AML-193 (cell line): Measurements from ENCODE around the gene RPS19BP1.

Experiments used
- DNase-seq, 2 experiments: peaks; one replicate each; lab custom pipeline; 2025; lab: John Stamatoyannopoulos, UW

Gene RPS19BP1

GRCh38 chr22:39490966-39491680 is 41.4 kb downstream of the RPS19BP1 start:
- no peak for DNase-seq

DNA sequence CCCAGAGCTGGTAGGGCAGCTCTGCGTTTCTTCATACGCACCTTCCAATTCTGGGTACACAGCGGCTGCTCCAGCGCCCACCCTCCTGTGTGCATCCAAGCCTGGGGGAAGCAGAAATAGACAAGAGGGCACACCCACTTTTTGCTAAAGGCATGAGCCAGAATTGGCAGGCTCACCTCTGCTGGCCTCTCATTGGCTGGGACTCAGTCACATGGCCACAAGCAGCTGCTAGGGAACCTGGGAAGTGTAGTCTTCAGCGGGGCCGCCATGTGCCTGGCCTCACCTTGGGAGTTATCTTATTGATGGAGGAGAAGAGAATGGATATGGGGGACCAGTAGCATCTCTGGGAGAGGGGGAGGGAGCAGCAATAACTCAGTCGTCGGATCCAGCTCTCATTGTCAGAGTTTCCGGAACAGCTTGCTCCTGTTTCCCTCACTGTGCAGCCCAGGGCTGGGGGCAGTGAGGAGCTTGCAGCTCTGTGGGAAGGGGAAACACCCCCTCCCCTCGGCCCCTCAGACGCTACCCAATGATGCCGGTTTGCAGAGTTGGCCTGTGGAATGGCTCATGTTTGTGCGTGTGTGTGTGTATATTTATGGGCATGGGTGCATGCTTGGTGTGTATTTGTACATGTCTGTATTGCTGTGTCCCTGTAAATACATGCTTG is 42.3 kb downstream of the RPS19BP1 start:
- peak; percentile 51 to 52 for DNase-seq

DNA sequence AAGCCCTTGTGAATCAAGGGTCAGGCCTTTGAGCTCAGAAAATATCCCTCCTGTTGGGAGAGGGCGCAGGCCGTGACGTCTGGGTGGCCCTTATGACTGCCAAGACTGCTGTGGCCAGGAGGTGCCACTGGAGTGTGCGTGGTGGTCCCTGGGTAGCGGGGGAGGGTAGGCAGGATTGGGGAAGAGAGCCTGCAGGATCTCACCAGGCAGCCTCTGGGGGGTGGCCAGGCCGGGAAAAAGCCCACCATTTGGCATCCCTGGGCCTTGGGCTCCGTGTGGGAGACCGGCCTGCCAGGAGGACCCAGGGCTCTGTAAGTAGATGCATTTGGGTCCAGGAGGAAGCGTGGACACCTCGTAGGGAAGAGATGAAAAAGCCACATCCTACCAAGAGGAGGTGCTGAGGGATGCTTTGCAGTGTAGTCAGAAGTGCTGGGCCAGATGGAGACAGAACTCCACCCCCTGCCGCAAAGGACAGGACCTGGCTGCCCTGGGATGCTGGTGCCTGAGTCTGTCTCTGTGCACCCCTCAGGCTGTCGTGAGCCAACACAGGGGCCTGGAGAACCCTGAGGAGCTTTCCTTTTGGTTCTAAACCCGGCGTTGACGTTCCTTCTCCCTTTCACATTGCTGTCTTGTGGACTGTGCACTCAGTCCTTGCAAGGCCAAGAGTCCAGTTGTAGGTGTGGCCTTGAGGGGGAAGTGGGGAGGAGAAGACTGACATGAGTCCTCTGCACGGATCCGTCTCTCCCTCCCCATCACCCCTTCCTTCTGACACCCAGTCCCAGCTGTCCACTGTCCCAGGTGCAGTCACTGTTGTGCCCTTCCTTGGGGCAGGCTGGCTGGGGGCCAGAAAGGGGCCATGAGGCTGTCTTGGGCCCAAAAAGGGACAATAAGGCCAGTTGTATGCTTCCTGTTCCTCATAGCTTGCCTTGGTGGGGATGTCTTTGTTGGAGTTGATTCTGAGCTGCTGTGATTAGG is 43.2 kb downstream of the RPS19BP1 start:
- no peak for DNase-seq

GRCh38 chr22:39488563-39489083 is 43.9 kb downstream of the RPS19BP1 start:
- no peak for DNase-seq

- no peak for DNase-seq
Observed at GRCh38 chr22:39487826-39488520, 44.6 kb downstream of the RPS19BP1 start.

GRCh38 chr22:39486951-39487825 is 45.4 kb downstream of the RPS19BP1 start:
- no peak for DNase-seq

DNA sequence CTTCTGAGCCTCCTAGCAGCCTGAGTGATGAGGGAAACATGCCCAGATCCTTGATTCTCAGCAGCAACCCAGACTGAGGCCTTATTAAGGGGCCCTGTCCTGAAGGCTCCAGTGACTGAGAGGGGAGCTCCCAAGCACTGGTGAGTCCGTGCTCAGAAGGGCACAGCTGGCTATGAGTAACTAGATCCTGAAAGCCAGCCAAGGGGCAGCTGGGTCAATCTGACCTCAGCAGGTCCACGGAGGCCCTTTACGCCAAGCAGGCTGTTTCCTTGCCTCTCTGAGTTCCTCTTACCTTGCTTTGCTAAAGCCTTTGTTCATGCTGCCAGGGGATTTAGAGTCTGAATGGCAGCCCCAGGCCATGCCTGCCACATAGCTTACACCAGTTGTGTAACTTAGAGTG is 49.8 kb downstream of the RPS19BP1 start:
- no peak for DNase-seq

DNA sequence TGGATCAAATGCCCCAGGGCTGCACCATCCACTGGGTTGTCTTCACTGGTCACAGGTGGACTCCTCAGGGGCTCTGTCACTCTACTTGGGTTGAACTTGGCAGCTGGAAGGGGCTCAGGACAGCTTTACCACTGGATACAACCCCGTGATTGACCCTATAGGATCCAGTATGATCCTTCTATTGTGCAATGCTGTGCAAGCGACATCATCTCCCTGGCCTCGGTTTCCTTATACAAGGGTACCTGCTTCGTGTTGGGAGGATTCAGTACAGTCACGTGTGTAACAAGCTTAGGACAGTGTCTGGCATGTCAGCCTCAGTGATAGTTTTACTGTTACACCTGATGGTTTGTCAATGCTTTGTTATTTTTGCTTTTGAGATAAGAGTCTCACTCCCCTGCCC is 51.0 kb downstream of the RPS19BP1 start:
- no peak for DNase-seq

GRCh38 chr22:39481054-39481453 is 51.5 kb downstream of the RPS19BP1 start:
- DNase-seq = no peak

DNA sequence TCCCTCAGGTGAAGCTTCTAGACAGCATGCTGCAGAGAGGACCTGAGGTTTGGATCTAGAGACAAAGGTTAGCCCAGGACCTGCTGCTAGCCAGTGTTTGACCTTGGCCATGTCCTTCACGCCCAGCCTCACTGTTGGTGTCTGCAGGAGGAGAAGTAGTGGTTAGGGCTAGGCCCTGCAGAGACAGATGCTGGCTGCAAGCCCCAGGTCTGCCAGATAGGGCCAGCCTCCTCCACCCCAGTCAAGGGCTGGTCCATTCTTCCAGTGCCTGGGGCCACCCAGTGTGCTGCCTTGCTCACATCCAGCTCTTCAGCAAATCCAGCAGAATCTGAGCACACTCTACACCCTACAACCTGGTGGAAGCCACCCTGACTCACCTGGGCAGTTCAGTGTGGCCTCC is 52.0 kb downstream of the RPS19BP1 start:
- DNase-seq = no peak

GRCh38 chr22:39479254-39479653 is 53.3 kb downstream of the RPS19BP1 start:
- no peak for DNase-seq
